ENCODE results near the gene STK38.
"Not testable (repeated sequence)": the region's sequence is repeated elsewhere in the genome, so short reads cannot be mapped to it uniquely, and the experiment has no call there.

The STK38 gene

GRCh38 chr6:36461646-36462045 is 85.6 kb downstream of the STK38 start:
- Histone ChIP-seq H3K9me3 (ENCODE audit: control insufficient read depth, low read length) (no peaks in the 10 kb centered on the region), H3K27ac (ENCODE audit: low read depth, low read length, severe bottlenecking) (peak overlapping the region; percentile 18), H3K4me3 (ENCODE audit: extremely low read depth, insufficient read depth, low read length, poor library complexity, severe bottlenecking) (no peak overlapping the region), H3K4me1 (ENCODE audit: control insufficient read depth, insufficient read depth, low read length, poor library complexity, severe bottlenecking) (no peaks in the 10 kb centered on the region), H3K36me3 (ENCODE audit: control insufficient read depth, insufficient read depth, low read length) (peaks cover 13% of the 10 kb centered on the region)
- 86% methylated on average over 2 of the region's 3 CpGs; no CpG with 5 or more reads in 1 of the 2 experiments for WGBS, 2 experiments (ENCODE audit: insufficient coverage in 2 of 2)

DNA sequence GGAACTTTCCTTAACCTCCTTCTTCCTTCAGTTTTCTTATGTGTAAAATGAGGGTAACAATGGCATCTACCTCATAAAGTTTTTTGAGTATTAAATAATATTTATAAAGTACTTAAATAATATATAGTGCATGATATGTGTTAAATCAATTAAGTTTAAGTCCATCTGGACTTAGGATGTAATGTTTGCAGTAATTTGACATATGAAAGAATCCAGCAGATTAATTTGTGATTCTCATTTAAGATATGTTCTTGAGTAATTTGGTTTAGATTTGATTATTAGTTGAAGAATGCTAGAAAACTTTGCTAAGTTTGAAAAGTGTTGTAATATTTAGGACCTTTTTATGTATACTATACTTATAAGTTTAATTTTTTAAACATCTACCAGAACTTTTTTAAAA is 86.4 kb downstream of the STK38 start:
- no peak overlapping the region for H3K4me3 ChIP-seq (ENCODE audit: extremely low read depth, insufficient read depth, low read length, poor library complexity, severe bottlenecking)
- H3K27ac ChIP-seq (ENCODE audit: low read depth, low read length, severe bottlenecking): no peak overlapping the region
- H3K36me3 ChIP-seq (ENCODE audit: control insufficient read depth, insufficient read depth, low read length): peaks cover 17% of the 10 kb centered on the region
- no peaks in the 10 kb centered on the region for H3K4me1 ChIP-seq (ENCODE audit: control insufficient read depth, insufficient read depth, low read length, poor library complexity, severe bottlenecking)
- no peaks in the 10 kb centered on the region for H3K9me3 ChIP-seq (ENCODE audit: control insufficient read depth, low read length)

GRCh38 chr6:36459501-36459900 is 87.8 kb downstream of the STK38 start:
- Histone ChIP-seq H3K4me3 (ENCODE audit: extremely low read depth, insufficient read depth, low read length, poor library complexity, severe bottlenecking) (no peak overlapping the region), H3K36me3 (ENCODE audit: control insufficient read depth, insufficient read depth, low read length) (peaks cover 26% of the 10 kb centered on the region), H3K9me3 (ENCODE audit: control insufficient read depth, low read length) (no peaks in the 10 kb centered on the region), H3K4me1 (ENCODE audit: control insufficient read depth, insufficient read depth, low read length, poor library complexity, severe bottlenecking) (no peaks in the 10 kb centered on the region), H3K27ac (ENCODE audit: low read depth, low read length, severe bottlenecking) (no peak overlapping the region)

DNA sequence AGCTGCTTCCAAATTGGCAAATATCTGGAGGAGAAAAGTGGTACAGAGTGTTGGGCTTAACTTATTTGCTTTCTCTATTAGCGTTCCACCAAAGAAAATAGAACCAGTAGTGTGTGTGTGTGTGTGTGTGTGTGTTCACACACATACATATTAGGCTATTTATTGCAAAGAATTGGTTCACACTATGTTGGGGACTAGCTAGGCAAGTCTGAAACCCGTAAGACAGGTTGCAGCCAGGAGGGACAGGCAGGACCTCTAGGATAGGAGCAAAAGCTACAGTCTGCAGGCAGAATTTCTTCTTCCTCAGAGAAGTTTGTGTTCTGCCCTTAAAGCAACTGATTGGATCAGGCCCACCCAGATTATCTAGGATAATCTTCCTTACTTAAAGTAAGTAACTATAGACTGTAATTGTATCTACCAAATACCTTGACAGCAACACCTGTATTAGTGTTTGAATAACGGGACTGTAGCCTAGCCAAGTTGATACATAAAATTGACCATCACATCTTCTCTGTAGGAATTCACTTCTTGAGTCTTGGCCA is 91.7 kb downstream of the STK38 start:
- Histone ChIP-seq H3K9me3 (ENCODE audit: control insufficient read depth, low read length) (no peaks in the 10 kb centered on the region), H3K36me3 (ENCODE audit: control insufficient read depth, insufficient read depth, low read length) (peaks cover 47% of the 10 kb centered on the region), H3K4me1 (ENCODE audit: control insufficient read depth, insufficient read depth, low read length, poor library complexity, severe bottlenecking) (no peaks in the 10 kb centered on the region), H3K4me3 (ENCODE audit: extremely low read depth, insufficient read depth, low read length, poor library complexity, severe bottlenecking) (no peak overlapping the region), H3K27ac (ENCODE audit: low read depth, low read length, severe bottlenecking) (no peak overlapping the region)
- 93 to 100% methylated on average over 2 of the region's 3 CpGs for WGBS, 2 experiments (ENCODE audit: insufficient coverage in 2 of 2)

- not testable (repeated sequence) for H3K4me1 ChIP-seq (ENCODE audit: control insufficient read depth, insufficient read depth, low read length, poor library complexity, severe bottlenecking); H3K9me3 ChIP-seq (ENCODE audit: control insufficient read depth, low read length); H3K4me3 ChIP-seq (ENCODE audit: extremely low read depth, insufficient read depth, low read length, poor library complexity, severe bottlenecking); H3K27ac ChIP-seq (ENCODE audit: low read depth, low read length, severe bottlenecking)
- H3K36me3 ChIP-seq (ENCODE audit: control insufficient read depth, insufficient read depth, low read length): peaks cover 60% of the 10 kb centered on the region
- WGBS, 2 experiments (ENCODE audit: insufficient coverage in 2 of 2): 87 to 90% methylated on average over 4 to 6 of the region's 8 CpGs
Observed at GRCh38 chr6:36452897-36453296, 94.4 kb downstream of the STK38 start.

- peaks cover 48% of the 10 kb centered on the region for H3K36me3 ChIP-seq (ENCODE audit: control insufficient read depth, insufficient read depth, low read length)
- 96 to 97% methylated on average over 7 to 10 of the region's 10 CpGs for WGBS, 2 experiments (ENCODE audit: insufficient coverage in 2 of 2)
- H3K9me3 ChIP-seq (ENCODE audit: control insufficient read depth, low read length); H3K4me1 ChIP-seq (ENCODE audit: control insufficient read depth, insufficient read depth, low read length, poor library complexity, severe bottlenecking); H3K4me3 ChIP-seq (ENCODE audit: extremely low read depth, insufficient read depth, low read length, poor library complexity, severe bottlenecking); H3K27ac ChIP-seq (ENCODE audit: low read depth, low read length, severe bottlenecking): not testable (repeated sequence)
Observed at GRCh38 chr6:36449173-36449572, 98.1 kb downstream of the STK38 start.

DNA sequence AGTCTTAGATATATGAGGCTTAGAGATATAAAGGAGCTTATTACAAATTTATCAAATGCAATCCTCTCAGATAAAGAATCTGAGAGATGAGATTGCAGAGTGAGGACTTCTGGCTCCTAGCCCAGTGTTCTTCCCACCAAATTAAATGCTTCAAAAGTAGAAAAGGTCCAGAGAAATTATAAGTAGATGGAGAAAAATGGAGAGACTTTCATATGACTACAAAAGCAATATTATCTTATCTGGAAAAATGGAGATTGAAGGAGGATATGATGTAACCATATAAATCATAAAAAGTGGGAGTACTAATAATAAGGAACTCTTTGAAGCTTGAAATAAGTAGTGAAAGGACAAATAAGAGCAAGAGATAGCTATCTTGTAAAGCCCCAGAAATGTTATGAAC is 101.7 kb downstream of the STK38 start:
- Histone ChIP-seq H3K27ac (ENCODE audit: low read depth, low read length, severe bottlenecking) (no peak overlapping the region), H3K4me3 (ENCODE audit: extremely low read depth, insufficient read depth, low read length, poor library complexity, severe bottlenecking) (no peak overlapping the region), H3K9me3 (ENCODE audit: control insufficient read depth, low read length) (peaks cover 7% of the 10 kb centered on the region), H3K36me3 (ENCODE audit: control insufficient read depth, insufficient read depth, low read length) (peaks cover 23% of the 10 kb centered on the region), H3K4me1 (ENCODE audit: control insufficient read depth, insufficient read depth, low read length, poor library complexity, severe bottlenecking) (peaks cover 27% of the 10 kb centered on the region)

GRCh38 chr6:36444470-36444869 is 102.8 kb downstream of the STK38 start:
- Histone ChIP-seq H3K36me3 (ENCODE audit: control insufficient read depth, insufficient read depth, low read length) (peaks cover 23% of the 10 kb centered on the region), H3K4me1 (ENCODE audit: control insufficient read depth, insufficient read depth, low read length, poor library complexity, severe bottlenecking) (peaks cover 28% of the 10 kb centered on the region), H3K27ac (ENCODE audit: low read depth, low read length, severe bottlenecking) (no peak overlapping the region), H3K9me3 (ENCODE audit: control insufficient read depth, low read length) (peaks cover 7% of the 10 kb centered on the region), H3K4me3 (ENCODE audit: extremely low read depth, insufficient read depth, low read length, poor library complexity, severe bottlenecking) (peak overlapping the region; percentile 90)
- 79 to 100% methylated on average over 1 to 2 of the region's 3 CpGs for WGBS, 2 experiments (ENCODE audit: insufficient coverage in 2 of 2)

Measured in mesodermal cell (in vitro differentiated cells).